Mammary epithelial cell (primary cell): ENCODE results near the gene BANP.
"Not testable (repeated sequence)": the region's sequence is repeated elsewhere in the genome, so short reads cannot be mapped to it uniquely, and the experiment has no call there.

Experiments
- EZH2 ChIP-seq: IDR thresholded peaks from 2 replicates; pipeline ENCODE4 v1.6.1; 2012; ENCODE audit warnings: low read length, inconsistent platforms, borderline replicate concordance
- TF ChIP-seq, protein P1 (sequence below), 2 donors: IDR thresholded peaks in 1 of 2; conservative IDR thresholded peaks in 1 of 2; 2 replicates each; pipeline ENCODE4 v1.5.1; 2011 to 2012; ENCODE audit warnings: inconsistent platforms in 2 of 2, low read length in 2 of 2, mild to moderate bottlenecking in 2 of 2, control low read depth in 1 of 2, low read depth in 1 of 2; ENCODE audit not compliant: insufficient read depth in 1 of 2; ENCODE audit errors: extremely low read depth in 1 of 2

DNA sequence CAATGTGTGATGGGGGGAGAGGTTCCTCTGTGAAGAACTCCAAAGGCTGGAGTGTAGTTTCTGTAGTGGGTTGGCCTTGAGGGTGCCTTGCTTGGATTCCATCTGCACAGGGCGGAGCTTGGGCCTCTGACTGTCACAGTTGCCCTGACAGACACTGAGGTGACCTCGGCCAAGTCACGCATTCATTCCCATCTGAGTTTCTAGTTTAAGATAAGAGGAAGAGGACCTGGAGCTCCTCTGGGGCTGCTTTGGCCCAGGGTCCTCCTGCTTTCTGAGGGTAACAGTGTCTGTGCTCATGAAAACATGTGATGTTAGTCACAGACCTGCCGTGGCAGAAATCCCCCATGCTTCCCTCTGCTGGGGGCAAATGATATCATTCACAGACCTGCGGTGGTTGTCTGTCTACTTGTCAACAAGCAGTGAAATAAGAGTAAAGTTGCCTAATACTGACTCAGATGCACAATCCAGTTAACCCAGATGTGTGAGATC is 35.2 kb downstream of the BANP start:
- TF ChIP-seq, protein P1, sequence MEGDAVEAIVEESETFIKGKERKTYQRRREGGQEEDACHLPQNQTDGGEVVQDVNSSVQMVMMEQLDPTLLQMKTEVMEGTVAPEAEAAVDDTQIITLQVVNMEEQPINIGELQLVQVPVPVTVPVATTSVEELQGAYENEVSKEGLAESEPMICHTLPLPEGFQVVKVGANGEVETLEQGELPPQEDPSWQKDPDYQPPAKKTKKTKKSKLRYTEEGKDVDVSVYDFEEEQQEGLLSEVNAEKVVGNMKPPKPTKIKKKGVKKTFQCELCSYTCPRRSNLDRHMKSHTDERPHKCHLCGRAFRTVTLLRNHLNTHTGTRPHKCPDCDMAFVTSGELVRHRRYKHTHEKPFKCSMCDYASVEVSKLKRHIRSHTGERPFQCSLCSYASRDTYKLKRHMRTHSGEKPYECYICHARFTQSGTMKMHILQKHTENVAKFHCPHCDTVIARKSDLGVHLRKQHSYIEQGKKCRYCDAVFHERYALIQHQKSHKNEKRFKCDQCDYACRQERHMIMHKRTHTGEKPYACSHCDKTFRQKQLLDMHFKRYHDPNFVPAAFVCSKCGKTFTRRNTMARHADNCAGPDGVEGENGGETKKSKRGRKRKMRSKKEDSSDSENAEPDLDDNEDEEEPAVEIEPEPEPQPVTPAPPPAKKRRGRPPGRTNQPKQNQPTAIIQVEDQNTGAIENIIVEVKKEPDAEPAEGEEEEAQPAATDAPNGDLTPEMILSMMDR (conservative IDR thresholded peaks at IDR 0.05 in 1 of 2, IDR thresholded peaks at IDR 0.05 in 1 of 2; ENCODE audit: extremely low read depth in 1 of 2, insufficient read depth in 1 of 2, low read depth in 1 of 2, low read length in 2 of 2), result not testable (repeated sequence)
- not testable (repeated sequence) for TF ChIP-seq EZH2
